ENCODE measurements around the gene PEX11G. TPM values are rescaled to one million over a fixed set of nuclear protein-coding genes. Genes with fewer than 3 reads are reported as not detected.

The PEX11G gene
- total and polyA plus RNA-seq, 2 experiments from 2014 or later = 4.0 to 6.2 TPM

DNA sequence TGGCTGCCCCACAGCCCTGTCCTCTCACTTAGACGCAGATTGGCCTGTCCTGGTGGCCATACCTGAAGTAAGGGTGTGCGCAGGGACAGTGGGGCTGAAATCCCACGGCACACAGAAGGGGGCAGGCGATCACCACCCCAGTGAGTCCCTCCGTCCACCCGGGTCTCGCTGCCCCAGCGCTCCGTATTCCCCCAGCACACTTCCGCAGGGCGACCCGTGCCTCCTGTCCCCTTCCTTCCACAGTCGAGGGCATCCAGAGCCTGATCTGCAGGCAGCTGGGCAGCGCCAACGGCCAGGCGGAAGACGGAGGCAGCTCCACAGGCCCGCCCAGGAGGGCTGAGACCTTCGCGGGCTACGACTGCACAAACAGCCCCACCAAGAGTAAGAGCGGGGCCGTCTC is 25.3 kb downstream of the PEX11G start:
- no peaks in the 10 kb centered on the region for H3K9me3 ChIP-seq (ENCODE audit: low read depth)
- H3K9ac ChIP-seq = no peak overlapping the region
- no peak overlapping the region for H3K4me3 ChIP-seq
- no peaks in the 10 kb centered on the region for H3K27me3 ChIP-seq (replicated peaks; ENCODE audit: insufficient read depth)
- no peaks in the 10 kb centered on the region for H3K9me2 ChIP-seq (ENCODE audit: insufficient read depth)
- TF ChIP-seq EZH2 (IDR thresholded peaks at IDR 0.05; ENCODE audit: insufficient read depth, poor library complexity, severe bottlenecking) (no peak), EZH2phosphoT487 (IDR thresholded peaks at IDR 0.05; ENCODE audit: insufficient read depth, low read depth) (no peak)
- H3K27ac ChIP-seq = no peak overlapping the region
- H4K20me1 ChIP-seq (ENCODE audit: insufficient read depth) = no peaks in the 10 kb centered on the region
- no peak for DNase-seq
- H3K79me2 ChIP-seq (ENCODE audit: insufficient read depth) = no peaks in the 10 kb centered on the region
- in situ Hi-C loops (cut with MboI) = no loop called here
- 95 to 99% methylated on average over 20 to 23 of the region's 23 CpGs for WGBS, 2 experiments (ENCODE audit: low coverage in 1 of 2, low lambda C conversion rate in 2 of 2, missing lambda C conversion rate in 2 of 2)
- H3F3A ChIP-seq (ENCODE audit: insufficient read depth) = no peaks in the 10 kb centered on the region
- H3K36me3 ChIP-seq (ENCODE audit: low read depth) = no peaks in the 10 kb centered on the region
- no peaks in the 10 kb centered on the region for H3K4me1 ChIP-seq (ENCODE audit: insufficient read depth)
- no peak overlapping the region for H3K4me2 ChIP-seq (ENCODE audit: unreplicated experiment)
- no peak overlapping the region for H2AFZ ChIP-seq

DNA sequence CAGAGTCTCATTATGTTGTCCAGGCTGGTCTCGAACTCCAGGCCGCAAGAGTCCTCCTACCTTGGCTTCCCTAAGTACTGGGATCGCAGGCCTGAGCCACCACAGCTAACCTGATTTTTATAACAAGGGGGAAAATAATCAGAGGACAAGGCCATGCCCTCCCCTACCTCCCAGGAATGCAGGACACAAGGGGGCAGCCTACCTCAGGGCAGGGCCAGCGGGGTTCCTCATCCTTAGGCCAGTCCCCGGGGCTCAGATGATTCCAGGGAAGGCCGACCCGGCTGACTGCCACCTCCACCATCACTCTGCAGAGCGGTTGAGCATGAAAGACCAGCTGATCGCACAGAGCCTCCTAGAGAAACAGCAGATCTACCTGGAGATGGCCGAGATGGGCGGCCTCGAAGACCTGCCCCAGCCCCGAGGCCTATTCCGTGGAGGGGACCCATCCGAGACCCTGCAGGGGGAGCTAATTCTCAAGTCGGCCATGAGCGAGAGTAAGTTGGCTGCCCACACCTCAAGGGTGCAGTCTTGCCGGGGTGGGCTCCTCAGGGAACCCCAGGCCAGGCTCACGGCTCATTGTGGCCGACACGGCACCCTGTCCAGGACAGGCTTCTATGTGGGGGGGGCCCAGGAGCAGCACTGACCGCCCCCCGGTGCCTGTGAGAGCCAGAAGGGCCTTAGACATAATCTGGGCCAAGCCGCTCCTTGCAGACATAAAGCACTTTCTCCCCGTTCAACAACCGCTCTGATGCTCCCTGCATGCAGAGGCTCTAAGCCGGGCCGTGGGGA is 26.8 kb downstream of the PEX11G start:
- no peaks in the 10 kb centered on the region for H3K36me3 ChIP-seq (ENCODE audit: low read depth)
- no peaks in the 10 kb centered on the region for H4K20me1 ChIP-seq (ENCODE audit: insufficient read depth)
- no peak for DNase-seq
- H2AFZ ChIP-seq = no peak overlapping the region
- H3K4me1 ChIP-seq (ENCODE audit: insufficient read depth) = no peaks in the 10 kb centered on the region
- H3K79me2 ChIP-seq (ENCODE audit: insufficient read depth) = no peaks in the 10 kb centered on the region
- no peak overlapping the region for H3K27ac ChIP-seq
- no peak overlapping the region for H3K9ac ChIP-seq
- no peaks in the 10 kb centered on the region for H3K27me3 ChIP-seq (replicated peaks; ENCODE audit: insufficient read depth)
- TF ChIP-seq EZH2phosphoT487 (IDR thresholded peaks at IDR 0.05; ENCODE audit: insufficient read depth, low read depth) (no peak), EZH2 (IDR thresholded peaks at IDR 0.05; ENCODE audit: insufficient read depth, poor library complexity, severe bottlenecking) (no peak)
- no peaks in the 10 kb centered on the region for H3K9me2 ChIP-seq (ENCODE audit: insufficient read depth)
- H3K9me3 ChIP-seq (ENCODE audit: low read depth) = no peaks in the 10 kb centered on the region
- no peak overlapping the region for H3K4me2 ChIP-seq (ENCODE audit: unreplicated experiment)
- in situ Hi-C loops (cut with MboI) = no loop called here
- WGBS, 2 experiments (ENCODE audit: low coverage in 1 of 2, low lambda C conversion rate in 2 of 2, missing lambda C conversion rate in 2 of 2) = 89% methylated on average over 28 of the region's 28 CpGs
- H3F3A ChIP-seq (ENCODE audit: insufficient read depth) = no peaks in the 10 kb centered on the region
- no peak overlapping the region for H3K4me3 ChIP-seq

DNA sequence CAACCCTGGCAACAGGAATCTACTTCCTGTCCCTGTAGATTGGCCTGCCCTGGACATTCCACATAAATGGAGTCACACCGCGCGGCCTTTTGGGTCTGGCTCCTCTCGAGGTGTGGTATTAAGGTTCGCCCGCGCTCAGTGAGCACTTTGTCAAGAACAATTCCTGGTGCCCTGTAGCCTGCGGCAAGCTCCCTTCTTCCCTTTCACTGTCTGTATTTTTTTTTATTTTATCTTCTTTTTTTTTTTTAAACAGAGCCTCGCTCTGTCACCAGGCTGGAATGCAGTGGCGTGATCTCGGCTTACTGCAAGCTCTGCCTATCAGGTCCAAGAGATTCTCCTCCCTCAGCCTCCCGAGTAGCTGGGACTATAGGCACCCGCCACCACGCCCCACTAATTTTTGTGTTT is 28.3 kb downstream of the PEX11G start:
- no peaks in the 10 kb centered on the region for H4K20me1 ChIP-seq (ENCODE audit: insufficient read depth)
- H3K4me3 ChIP-seq = no peak overlapping the region
- in situ Hi-C loops (cut with MboI) = no loop called here
- peaks cover 8% of the 10 kb centered on the region; the same call in 1 of the 2 replicates for H3K36me3 ChIP-seq (ENCODE audit: low read depth)
- no peaks in the 10 kb centered on the region for H3K79me2 ChIP-seq (ENCODE audit: insufficient read depth)
- no peaks in the 10 kb centered on the region for H3K4me1 ChIP-seq (ENCODE audit: insufficient read depth)
- H3K9ac ChIP-seq = no peak overlapping the region
- no peak for DNase-seq
- H3K27ac ChIP-seq = no peak overlapping the region
- H3K4me2 ChIP-seq (ENCODE audit: unreplicated experiment) = no peak overlapping the region
- H2AFZ ChIP-seq = no peak overlapping the region
- no peaks in the 10 kb centered on the region for H3K27me3 ChIP-seq (replicated peaks; ENCODE audit: insufficient read depth)
- H3K9me3 ChIP-seq (ENCODE audit: low read depth) = no peaks in the 10 kb centered on the region
- 92 to 93% methylated on average over 14 of the region's 14 CpGs for WGBS, 2 experiments (ENCODE audit: low coverage in 1 of 2, low lambda C conversion rate in 2 of 2, missing lambda C conversion rate in 2 of 2)
- no peaks in the 10 kb centered on the region for H3K9me2 ChIP-seq (ENCODE audit: insufficient read depth)
- no peaks in the 10 kb centered on the region for H3F3A ChIP-seq (ENCODE audit: insufficient read depth)
- TF ChIP-seq EZH2 (IDR thresholded peaks at IDR 0.05; ENCODE audit: insufficient read depth, poor library complexity, severe bottlenecking) = no peak
- no peak for TF ChIP-seq EZH2phosphoT487 (IDR thresholded peaks at IDR 0.05; ENCODE audit: insufficient read depth, low read depth)

DNA sequence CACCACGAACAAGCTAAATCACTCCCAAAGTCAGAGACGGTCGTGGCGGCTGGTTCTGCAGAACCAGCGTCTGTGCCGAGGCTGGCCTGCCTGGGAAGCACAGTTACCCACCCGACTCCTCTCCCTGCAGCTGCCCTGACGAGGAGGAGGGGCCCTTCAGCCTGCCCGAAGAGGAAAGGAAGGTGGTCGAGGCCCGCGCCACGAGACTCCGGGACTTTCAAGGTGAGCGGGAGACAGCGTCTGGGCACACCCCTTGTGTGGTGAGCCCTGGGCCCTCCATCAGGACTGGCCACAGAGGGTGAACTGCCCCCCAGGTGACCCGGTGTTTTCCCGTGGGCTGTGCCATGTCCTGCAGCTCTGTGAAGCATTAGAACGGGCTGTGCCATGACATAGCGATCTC is 29.1 kb downstream of the PEX11G start:
- Histone ChIP-seq H3K79me2 (ENCODE audit: insufficient read depth) (no peaks in the 10 kb centered on the region), H3K4me2 (ENCODE audit: unreplicated experiment) (no peak overlapping the region), H3K4me1 (ENCODE audit: insufficient read depth) (no peaks in the 10 kb centered on the region), H3K9ac (no peak overlapping the region), H3K4me3 (no peak overlapping the region), H3K36me3 (ENCODE audit: low read depth) (peaks cover 8% of the 10 kb centered on the region; the same call in 1 of the 2 replicates), H3K27me3 (replicated peaks; ENCODE audit: insufficient read depth) (no peaks in the 10 kb centered on the region), H3K9me3 (ENCODE audit: low read depth) (no peaks in the 10 kb centered on the region), H3F3A (ENCODE audit: insufficient read depth) (no peaks in the 10 kb centered on the region), H4K20me1 (ENCODE audit: insufficient read depth) (no peaks in the 10 kb centered on the region), H3K27ac (no peak overlapping the region), H2AFZ (no peak overlapping the region), H3K9me2 (ENCODE audit: insufficient read depth) (no peaks in the 10 kb centered on the region)
- in situ Hi-C loops (cut with MboI) = no loop called here
- WGBS, 2 experiments (ENCODE audit: low coverage in 1 of 2, low lambda C conversion rate in 2 of 2, missing lambda C conversion rate in 2 of 2) = 94 to 96% methylated on average over 19 to 20 of the region's 20 CpGs
- TF ChIP-seq EZH2phosphoT487 (IDR thresholded peaks at IDR 0.05; ENCODE audit: insufficient read depth, low read depth) (no peak), EZH2 (IDR thresholded peaks at IDR 0.05; ENCODE audit: insufficient read depth, poor library complexity, severe bottlenecking) (no peak)
- DNase-seq = no peak
